GM12878 (cell line): ENCODE results near the gene HEPHL1. TPM values are rescaled to one million over a fixed set of nuclear protein-coding genes. Genes with fewer than 3 reads are reported as not detected.
"Not testable (repeated sequence)": the region's sequence is repeated elsewhere in the genome, so short reads cannot be mapped to it uniquely, and the experiment has no call there.

Experiments used
- ATAC-seq: fragments of 200-7000 bp; cut with Tn5 transposase; 3 replicates; pipeline ENCODE4 v1.9.1; 2020; ENCODE audit warnings: mild to moderate bottlenecking, moderate library complexity
- BruUV-seq: library from RNA; stranded (reverse); fragments of 400-500 nt; replicated peaks from 2 replicates; lab custom pipeline; 2021; lab: Mats Ljungman, UMichigan
- CTCF ChIA-PET: fragments of 300-600 bp; sonication (Branson Sonifier 250); formaldehyde crosslinking; extraction: SDS; loops from one replicate; lab custom pipeline; 2021; ENCODE audit warnings: inconsistent platforms; lab: Yijun Ruan, JAX
- POLR2A ChIA-PET: fragments of 350-600 bp; formaldehyde crosslinking; extraction: SDS; loops from one replicate; lab custom pipeline; 2021; ENCODE audit warnings: inconsistent platforms; lab: Charles Lee
- RAD21 ChIA-PET: fragments of 300-600 bp; sonication (Branson Sonifier 250); formaldehyde crosslinking; loops from one replicate; lab custom pipeline; 2023; ENCODE audit warnings: antibody characterized with exemption; ENCODE audit not compliant: unreplicated experiment; lab: Charles Lee
- SMC1A ChIA-PET: fragments of 300-600 bp; sonication (Branson Sonifier 250); formaldehyde crosslinking; loops from one replicate; lab custom pipeline; 2023; ENCODE audit not compliant: unreplicated experiment, uncharacterized antibody; lab: Charles Lee
- DNase-seq: peaks from one replicate; pipeline ENCODE4 v3.0.0-alpha.2; 2011; ENCODE audit warnings: low read depth, low spot score
- FAIRE-seq: peaks from 3 replicates; lab custom pipeline; 2011; peaks lifted over from hg19 to GRCh38; lab: Jason Lieb, UNC
- H2AFZ ChIP-seq: 2 replicates; pipeline ENCODE4 v1.6.0; 2011; ENCODE audit warnings: low read depth, low read length, control low read depth; ENCODE audit not compliant: control insufficient read depth
- H3K27ac ChIP-seq: 2 replicates; pipeline ENCODE4 v1.5.1; 2011; ENCODE audit warnings: control low read depth; ENCODE audit not compliant: control insufficient read depth, insufficient read depth
- H3K27me3 ChIP-seq, 2 experiments: replicated peaks in 1 of 2; 2 replicates each; pipeline versions ENCODE4 v1.6.0 to v1.6.1; 2011; ENCODE audit warnings: low read length in 1 of 2; ENCODE audit not compliant: control insufficient read depth in 2 of 2, insufficient read depth in 2 of 2
- H3K36me3 ChIP-seq, 2 experiments: 2 replicates each; pipeline ENCODE4 v1.5.1; 2011; ENCODE audit warnings: low read length in 1 of 2; ENCODE audit not compliant: control insufficient read depth in 2 of 2, insufficient read depth in 2 of 2
- H3K4me1 ChIP-seq: 2 replicates; pipeline ENCODE4 v1.6.1; 2011; ENCODE audit warnings: mild to moderate bottlenecking, low read length, moderate library complexity, mixed read lengths; ENCODE audit not compliant: control insufficient read depth, insufficient read depth
- H3K4me2 ChIP-seq: 2 replicates; pipeline ENCODE4 v1.6.0; 2011; ENCODE audit warnings: control low read depth; ENCODE audit not compliant: control insufficient read depth, insufficient read depth
- H3K4me3 ChIP-seq: fragments of 200-600 bp; sonication (generic); 2 replicates; pipeline ENCODE4 v1.5.1; 2016
- H3K79me2 ChIP-seq: 2 replicates; pipeline ENCODE4 v1.6.0; 2011; ENCODE audit warnings: low read length; ENCODE audit not compliant: control insufficient read depth, insufficient read depth
- H3K9ac ChIP-seq: 2 replicates; pipeline ENCODE4 v1.8.0; 2011; ENCODE audit warnings: low read length, control low read depth, mixed read lengths; ENCODE audit not compliant: control insufficient read depth, insufficient read depth
- H3K9me3 ChIP-seq: replicated peaks from 3 replicates; pipeline ENCODE4 v1.5.1; 2011; ENCODE audit warnings: mild to moderate bottlenecking, low read length; ENCODE audit not compliant: control insufficient read depth, insufficient read depth
- H4K20me1 ChIP-seq: 2 replicates; pipeline ENCODE4 v1.6.0; 2011; ENCODE audit not compliant: control insufficient read depth, insufficient read depth
- BCL3 ChIP-seq: IDR thresholded peaks from 2 replicates; pipeline ENCODE4 v1.6.1; 2011; ENCODE audit warnings: borderline replicate concordance, low read depth, mild to moderate bottlenecking, moderate library complexity, low read length; ENCODE audit not compliant: insufficient read depth, poor library complexity, severe bottlenecking
- BCLAF1 ChIP-seq: fragments of 450-650 bp; IDR thresholded peaks from 2 replicates; pipeline ENCODE4 v1.6.1; 2017; ENCODE audit warnings: antibody characterized with exemption, mild to moderate bottlenecking, moderate library complexity
- CBFB ChIP-seq: IDR thresholded peaks from 2 replicates; pipeline ENCODE4 v1.6.1; 2016; ENCODE audit warnings: antibody characterized with exemption, low read depth
- FOXM1 ChIP-seq: IDR thresholded peaks from 2 replicates; pipeline ENCODE4 v1.6.1; 2012; ENCODE audit warnings: low read depth, mild to moderate bottlenecking, inconsistent platforms, low read length, moderate library complexity
- WGBS: methylation state at CpG from one replicate; pipeline ENCODE4 v1.1.6; 2016; ENCODE audit warnings: low lambda C conversion rate; ENCODE audit not compliant: insufficient replicate concordance, insufficient coverage; ENCODE audit errors: missing lambda C conversion rate; 5-methylcytosine and 5-hydroxymethylcytosine counted together
- in situ Hi-C: fragments of 300-500 bp; cut with MboI; formaldehyde crosslinking; loops from 9 replicates; pipeline ENCODE4 v1.14.3; 2018; ENCODE audit warnings: mixed read lengths
- intact Hi-C: fragments of 100-400 bp; cut with micrococcal nuclease; formaldehyde crosslinking; loops from one replicate; pipeline ENCODE4 v1.14.2; 2022; ENCODE audit not compliant: unreplicated experiment
- polyA plus RNA-seq, 11 experiments: library from polyadenylated mRNA; depleted of rRNA in 4 of 11; unstranded in 6 of 11; stranded (reverse) in 5 of 11; fragments of >200 nt; fragmentation: Nextera tagmentation in 4 of 11; fragmentation: Illumina TruSeq in 1 of 11; extraction: Ambion mirVana in 4 of 11; extraction: Trizol in 1 of 11; gene quantifications; 1 replicate in 1 of 11; 2 replicates in 10 of 11; pipeline versions ENCODE4 v1.2.1 to v1.2.3, GENCODE V29; 2011 to 2016; ENCODE audit warnings: inconsistent platforms in 2 of 11, missing spikeins in 2 of 11, low read depth in 1 of 11
- small RNA-seq: library from RNA; depleted of rRNA; stranded (forward); fragments of <200 nt; gene quantifications from one replicate; pipeline ENCODE3, GENCODE V24; 2014
- total RNA-seq, 4 experiments: library from RNA; depleted of rRNA in 3 of 4; stranded (reverse); fragments of >200 nt in 3 of 4; fragmentation: Illumina TruSeq in 1 of 4; extraction: Trizol in 1 of 4; gene quantifications; 2 replicates each; pipeline versions ENCODE4 v1.2.1 to v1.2.3, GENCODE V29; 2013 to 2021

Gene HEPHL1
- total and polyA plus RNA-seq, 10 of the 15 experiments (the other 5 are each of a cell fraction or from before 2014, with no cell fraction given): 0.02 to 0.08 (median 0.05) TPM; not detected in 6

- TF ChIP-seq BCLAF1 (no peak), FOXM1 (no peak), BCL3 (no peak), CBFB (no peak)
These were observed 133.1 kb downstream of the HEPHL1 start (continued) for GRCh38 chr11:94154095-94154856.

- H3K4me1 ChIP-seq, H3K4me3 ChIP-seq, CTCF ChIA-PET, ATAC-seq, in situ Hi-C loops, FAIRE-seq, H3K9ac ChIP-seq, POLR2A ChIA-PET, intact Hi-C loops, H2AFZ ChIP-seq, H3K79me2 ChIP-seq, DNase-seq, RAD21 ChIA-PET, H3K9me3 ChIP-seq, H3K36me3 ChIP-seq, BruUV-seq, SMC1A ChIA-PET, H3K27ac ChIP-seq, H4K20me1 ChIP-seq, H3K4me2 ChIP-seq, H3K27me3 ChIP-seq: not testable (repeated sequence)
- 89% methylated on average over 3 of the region's 3 CpGs for WGBS
These were observed 136.2 kb downstream of the HEPHL1 start for GRCh38 chr11:94157339-94157738.

Small RNA genes lying within 50 kb of the gene (small RNA-seq; reads per million reads assigned to genes)
- gene AP002795.1: not detected

Other genes with a start within 250 kb of the HEPHL1 start
- 27.8 and 30.8 TPM in 2 replicates for gene MED17, start 237.1 kb upstream of the HEPHL1 start, total RNA-seq (2014; rRNA removed)
- gene MED17, start 237.1 kb upstream of the HEPHL1 start, total RNA-seq (2014; rRNA removed; fragmentation: Illumina TruSeq; extraction: Trizol): 29.2 and 30.8 TPM in 2 replicates
- 34.9 and 38.7 TPM in 2 replicates for gene MED17, start 237.1 kb upstream of the HEPHL1 start, total RNA-seq (2021)
- gene MED17, start 237.1 kb upstream of the HEPHL1 start, polyA plus RNA-seq (2011; rRNA removed): 23.3 and 28.3 TPM in 2 replicates
- 28.8 and 36.1 TPM in 2 replicates for gene MED17, start 237.1 kb upstream of the HEPHL1 start, polyA plus RNA-seq (2014; fragmentation: Illumina TruSeq; extraction: Trizol)
- gene MED17, start 237.1 kb upstream of the HEPHL1 start, polyA plus RNA-seq (2014; fragmentation: Nextera tagmentation; extraction: Ambion mirVana): 10 to 100 TPM in 1 of 2 experiments, 1 to 10 TPM in 1; 7.3 to 12.4 TPM
- 23.2 and 25.9 TPM in 2 replicates for gene MED17, start 237.1 kb upstream of the HEPHL1 start, polyA plus RNA-seq (2014; rRNA removed)
- gene MED17, start 237.1 kb upstream of the HEPHL1 start, polyA plus RNA-seq (2016; fragmentation: Nextera tagmentation; extraction: Ambion mirVana): 10 to 100 TPM; 30.0 to 32.1 TPM
- not detected in 2 replicates for gene VSTM5, start 170.7 kb upstream of the HEPHL1 start, total RNA-seq (2014; rRNA removed)
- gene VSTM5, start 170.7 kb upstream of the HEPHL1 start, total RNA-seq (2014; rRNA removed; fragmentation: Illumina TruSeq; extraction: Trizol): not detected in 2 replicates
- gene VSTM5, start 170.7 kb upstream of the HEPHL1 start, total RNA-seq (2021): not detected in 2 replicates
- gene VSTM5, start 170.7 kb upstream of the HEPHL1 start, polyA plus RNA-seq (2011; rRNA removed): not detected in 2 replicates
- gene VSTM5, start 170.7 kb upstream of the HEPHL1 start, polyA plus RNA-seq (2014; fragmentation: Illumina TruSeq; extraction: Trizol): not detected in 2 replicates
- gene VSTM5, start 170.7 kb upstream of the HEPHL1 start, polyA plus RNA-seq (2014; fragmentation: Nextera tagmentation; extraction: Ambion mirVana): not detected
- not detected in 2 replicates for gene VSTM5, start 170.7 kb upstream of the HEPHL1 start, polyA plus RNA-seq (2014; rRNA removed)
- not detected for gene VSTM5, start 170.7 kb upstream of the HEPHL1 start, polyA plus RNA-seq (2016; fragmentation: Nextera tagmentation; extraction: Ambion mirVana)
- 18.7 and 19.1 TPM in 2 replicates for gene PANX1, start 107.5 kb downstream of the HEPHL1 start, total RNA-seq (2014; rRNA removed)
- 15.3 and 17.1 TPM in 2 replicates for gene PANX1, start 107.5 kb downstream of the HEPHL1 start, total RNA-seq (2014; rRNA removed; fragmentation: Illumina TruSeq; extraction: Trizol)
- 16.2 and 17.2 TPM in 2 replicates for gene PANX1, start 107.5 kb downstream of the HEPHL1 start, total RNA-seq (2021)
- gene PANX1, start 107.5 kb downstream of the HEPHL1 start, polyA plus RNA-seq (2011; rRNA removed): 13.3 and 13.6 TPM in 2 replicates
- 14.9 and 16.2 TPM in 2 replicates for gene PANX1, start 107.5 kb downstream of the HEPHL1 start, polyA plus RNA-seq (2014; fragmentation: Illumina TruSeq; extraction: Trizol)
- gene PANX1, start 107.5 kb downstream of the HEPHL1 start, polyA plus RNA-seq (2014; fragmentation: Nextera tagmentation; extraction: Ambion mirVana): 1 to 10 TPM; 3.3 to 3.5 TPM
- 9.4 and 12.0 TPM in 2 replicates for gene PANX1, start 107.5 kb downstream of the HEPHL1 start, polyA plus RNA-seq (2014; rRNA removed)
- gene PANX1, start 107.5 kb downstream of the HEPHL1 start, polyA plus RNA-seq (2016; fragmentation: Nextera tagmentation; extraction: Ambion mirVana): 10 to 100 TPM; 14.2 to 14.7 TPM